Subcutaneous abdominal adipose tissue (tissue), 5 donors: ENCODE measurements around the gene CT47B1.
"Not testable (repeated sequence)": the region's sequence is repeated elsewhere in the genome, so short reads cannot be mapped to it uniquely, and the experiment has no call there.

ENCODE experiments used
- H3K27ac ChIP-seq: one replicate; pipeline ENCODE4 v1.7.0; 2013; ENCODE audit warnings: low read depth, mild to moderate bottlenecking, inconsistent platforms, low read length, moderate library complexity
- H3K27me3 ChIP-seq, 5 donors: one replicate each; pipeline ENCODE4 v1.7.0; 2013; ENCODE audit warnings: low read length in 5 of 5, inconsistent platforms in 1 of 5; ENCODE audit not compliant: control insufficient read depth in 5 of 5, insufficient read depth in 4 of 5
- H3K36me3 ChIP-seq, 5 donors: one replicate each; pipeline ENCODE4 v1.7.0; 2013; ENCODE audit warnings: low read length in 5 of 5; ENCODE audit not compliant: control insufficient read depth in 5 of 5, insufficient read depth in 5 of 5
- H3K4me1 ChIP-seq, 5 donors: one replicate each; pipeline ENCODE4 v1.7.0; 2013; ENCODE audit warnings: low read length in 5 of 5, mild to moderate bottlenecking in 3 of 5, moderate library complexity in 1 of 5; ENCODE audit not compliant: control insufficient read depth in 5 of 5, insufficient read depth in 5 of 5
- H3K4me3 ChIP-seq, 5 donors: one replicate each; pipeline ENCODE4 v1.7.0; 2013; ENCODE audit warnings: low read length in 5 of 5, low read depth in 1 of 5
- H3K9ac ChIP-seq, 5 donors: one replicate each; pipeline ENCODE4 v1.7.0; 2013; ENCODE audit warnings: low read length in 5 of 5, mild to moderate bottlenecking in 4 of 5, moderate library complexity in 3 of 5
- H3K9me3 ChIP-seq, 5 donors: one replicate each; pipeline ENCODE4 v1.7.0; 2013; ENCODE audit warnings: low read length in 5 of 5; ENCODE audit not compliant: control insufficient read depth in 5 of 5
- donor health status: healthy.
- donor health status: healthy.
- donor health status: healthy.
- donor health status: healthy.
- donor health status: healthy.

Gene CT47B1

DNA sequence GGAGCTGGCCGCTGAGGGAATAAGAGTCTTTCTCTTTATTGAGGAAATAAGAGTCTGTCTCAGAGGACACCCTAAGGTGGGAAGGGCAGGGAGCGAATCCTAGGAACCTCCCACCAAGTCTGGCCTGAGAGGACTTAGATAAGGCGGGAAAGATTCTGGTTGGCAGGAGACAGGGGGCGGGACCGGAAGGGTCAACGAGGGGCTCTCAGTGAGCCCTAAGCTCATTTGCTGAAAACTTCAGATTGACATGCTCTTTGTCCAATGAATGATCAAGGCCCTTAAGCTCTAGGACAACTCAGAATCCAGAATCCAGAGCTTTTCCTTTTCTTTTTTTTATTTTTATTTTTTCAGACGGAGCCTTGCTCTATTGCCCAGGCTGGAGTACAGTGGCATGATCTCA is at the start of gene CT47B1:
CT47B1 (minus strand) TSS at position 101 of the 400 bp plus-strand sequence. CDS start 196 bp downstream, outside the sequence.
- H3K27me3 ChIP-seq, H3K4me3 ChIP-seq, H3K36me3 ChIP-seq, H3K9ac ChIP-seq, H3K4me1 ChIP-seq, H3K9me3 ChIP-seq, H3K27ac ChIP-seq: not testable (repeated sequence)

DNA sequence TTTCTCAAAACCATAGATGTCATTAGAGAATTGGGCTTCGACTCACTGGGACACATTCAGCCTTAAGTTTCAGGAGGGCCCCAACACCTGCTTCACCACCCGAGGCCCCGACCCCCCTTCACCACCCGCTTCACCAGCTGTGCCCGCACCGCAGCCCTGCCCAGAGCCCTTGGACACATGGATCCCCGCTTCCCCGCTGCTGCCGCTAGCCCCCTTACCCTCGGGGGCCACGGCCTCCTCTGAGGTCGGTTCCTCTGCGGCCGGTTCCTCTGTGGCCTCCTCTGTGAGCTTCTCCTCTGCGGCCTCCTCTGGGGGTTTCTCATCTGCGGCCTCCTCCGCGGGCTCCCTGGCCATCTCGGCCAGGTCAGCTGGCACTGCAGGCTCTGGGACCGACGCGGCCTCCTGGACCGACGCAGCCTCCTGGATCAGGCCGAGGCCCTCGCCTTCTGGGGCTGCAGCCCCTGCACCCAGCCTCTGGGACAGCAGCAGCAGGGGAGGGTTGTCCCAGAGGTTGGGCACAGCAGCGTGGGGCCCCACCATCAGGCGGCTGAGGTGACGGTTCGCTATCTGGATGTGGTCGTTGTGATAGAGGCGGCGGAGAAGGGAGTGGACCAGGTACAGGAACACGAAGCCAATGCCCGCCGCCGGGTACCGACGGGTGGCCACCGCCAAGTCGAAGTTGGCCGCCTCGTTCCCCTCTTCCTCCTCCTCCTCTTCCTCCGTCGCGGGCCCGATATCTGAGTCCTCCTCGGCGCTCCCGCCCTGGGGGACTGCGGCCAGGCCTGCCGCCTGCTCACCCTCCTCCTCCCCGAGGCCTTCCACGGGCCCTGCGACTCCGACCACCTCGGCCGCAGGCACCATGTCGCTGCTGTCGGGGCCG is 748 bp downstream of the CT47B1 start:
- no peak overlapping the region for H3K9ac ChIP-seq
- H3K4me3 ChIP-seq = no peak overlapping the region
- H3K27ac ChIP-seq = no peak overlapping the region
- H3K9me3 ChIP-seq = no peaks in the 10 kb centered on the region
- H3K27me3 ChIP-seq = peaks cover 0 to 3% (median 0%) of the 10 kb centered on the region in 5 donors
- no peaks in the 10 kb centered on the region for H3K36me3 ChIP-seq
- no peaks in the 10 kb centered on the region for H3K4me1 ChIP-seq

- no peaks in the 10 kb centered on the region for H3K36me3 ChIP-seq
- H3K9ac ChIP-seq = no peak overlapping the region
- no peaks in the 10 kb centered on the region for H3K27me3 ChIP-seq
- H3K9me3 ChIP-seq = peaks cover 0 to 8% (median 0%) of the 10 kb centered on the region in 5 donors
- no peaks in the 10 kb centered on the region for H3K4me1 ChIP-seq
- no peak overlapping the region for H3K4me3 ChIP-seq
- no peak overlapping the region for H3K27ac ChIP-seq
Measured at GRCh38 chrX:120857240-120857639, 18.4 kb downstream of the CT47B1 start.

DNA sequence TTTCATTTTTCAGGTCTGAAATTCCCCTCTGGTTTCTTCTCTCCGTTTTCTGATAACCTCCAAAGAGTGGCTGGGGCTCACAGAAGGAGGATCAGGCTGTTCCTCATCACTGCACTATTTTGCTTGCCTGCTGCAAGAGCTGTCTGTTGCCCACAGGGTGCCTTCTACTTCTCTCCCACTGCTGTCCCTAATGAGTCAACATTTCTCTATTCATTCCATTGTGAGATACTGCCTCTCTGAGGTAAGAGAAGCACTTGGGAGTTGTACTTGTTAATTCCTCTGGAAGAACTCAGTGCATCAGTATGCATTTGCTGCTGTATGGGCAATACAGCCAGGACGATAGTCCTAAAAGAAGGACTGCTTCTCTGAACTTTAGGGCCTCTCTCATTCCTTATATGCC is 34.8 kb downstream of the CT47B1 start:
- no peaks in the 10 kb centered on the region for H3K4me1 ChIP-seq

DNA sequence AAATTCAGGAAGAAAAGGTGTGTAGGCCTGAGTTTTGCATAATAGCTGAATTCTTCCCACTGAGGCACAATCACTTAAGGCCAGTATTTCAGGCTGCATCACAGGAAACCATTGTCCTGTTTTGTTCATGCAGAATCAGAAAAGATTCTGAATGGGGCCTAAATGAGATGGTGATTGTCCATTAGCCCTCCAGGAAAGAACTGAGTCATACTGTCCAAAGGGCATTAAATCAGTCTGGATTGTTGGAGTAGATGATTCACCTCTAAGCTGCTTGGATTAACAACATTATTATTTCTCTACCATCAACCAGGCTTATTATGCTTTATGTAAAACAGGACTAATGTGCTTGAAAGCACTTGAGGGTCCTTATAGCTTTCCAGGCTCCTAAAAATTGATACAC is 36.2 kb downstream of the CT47B1 start:
- no peak overlapping the region for H3K27ac ChIP-seq
- no peaks in the 10 kb centered on the region for H3K9me3 ChIP-seq

More for the DNA sequence above, 34.8 kb downstream of the CT47B1 start:
- H3K9me3 ChIP-seq = peaks cover 0 to 6% (median 0%) of the 10 kb centered on the region in 5 donors
- no peak overlapping the region for H3K27ac ChIP-seq
- no peaks in the 10 kb centered on the region for H3K27me3 ChIP-seq
- H3K9ac ChIP-seq = no peak overlapping the region
- no peak overlapping the region for H3K4me3 ChIP-seq
- H3K36me3 ChIP-seq = no peaks in the 10 kb centered on the region

DNA sequence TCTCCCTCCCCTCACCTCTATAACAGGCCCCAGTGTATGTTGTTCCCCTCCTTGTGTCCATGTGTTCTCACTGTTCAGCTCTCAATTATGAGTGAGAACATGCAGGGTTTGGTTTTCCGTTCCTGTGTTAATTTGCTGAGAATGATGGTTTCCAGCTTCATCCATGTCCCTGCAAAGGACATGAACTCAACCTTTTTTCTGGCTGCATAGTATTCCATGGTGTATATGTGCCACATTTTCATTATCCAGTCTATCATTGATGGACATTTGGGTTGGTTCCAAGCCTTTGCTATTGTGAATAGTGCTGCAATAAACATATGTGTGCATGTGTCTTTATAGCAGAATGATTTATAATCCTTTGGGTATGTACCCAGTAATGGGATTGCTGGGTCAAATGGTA is 48.5 kb downstream of the CT47B1 start:
- H3K9ac ChIP-seq, H3K4me1 ChIP-seq, H3K36me3 ChIP-seq, H3K27me3 ChIP-seq, H3K9me3 ChIP-seq, H3K27ac ChIP-seq, H3K4me3 ChIP-seq: not testable (repeated sequence)

More for the DNA sequence above, 36.2 kb downstream of the CT47B1 start:
- Histone ChIP-seq H3K27me3 (no peaks in the 10 kb centered on the region), H3K36me3 (no peaks in the 10 kb centered on the region), H3K4me3 (no peak overlapping the region), H3K9ac (no peak overlapping the region), H3K4me1 (no peaks in the 10 kb centered on the region)

- Histone ChIP-seq H3K27ac (no peak overlapping the region), H3K27me3 (no peaks in the 10 kb centered on the region), H3K9me3 (no peaks in the 10 kb centered on the region), H3K36me3 (no peaks in the 10 kb centered on the region), H3K9ac (no peak overlapping the region), H3K4me3 (no peak overlapping the region), H3K4me1 (no peaks in the 10 kb centered on the region)
Measured at GRCh38 chrX:120825146-120825545, 50.5 kb downstream of the CT47B1 start.

DNA sequence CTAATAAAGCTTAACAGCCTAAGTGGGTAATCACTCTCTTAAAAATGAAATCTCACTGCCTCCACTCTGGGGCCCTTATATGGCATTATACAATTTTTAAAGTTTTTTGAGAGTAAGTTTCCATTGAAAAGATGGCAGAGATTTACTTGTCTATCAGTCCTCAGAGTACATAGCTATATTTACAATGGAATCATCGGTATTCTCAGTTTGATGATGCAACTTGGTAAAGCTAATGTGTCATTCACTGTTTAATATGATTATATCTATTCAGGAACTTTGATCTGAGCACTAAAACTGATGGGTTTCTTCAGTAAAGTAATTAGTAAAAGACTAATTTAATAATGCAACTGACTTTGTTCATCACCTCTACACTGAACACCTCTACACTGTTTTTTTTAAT is 51.6 kb downstream of the CT47B1 start:
- peaks cover 0 to 3% (median 0%) of the 10 kb centered on the region in 5 donors for H3K9me3 ChIP-seq
- peaks cover 0 to 2% (median 0%) of the 10 kb centered on the region in 5 donors for H3K27me3 ChIP-seq
- no peak overlapping the region for H3K27ac ChIP-seq
- H3K4me1 ChIP-seq = no peaks in the 10 kb centered on the region
- H3K9ac ChIP-seq = no peak overlapping the region
- H3K36me3 ChIP-seq = no peaks in the 10 kb centered on the region
- H3K4me3 ChIP-seq = no peak overlapping the region

DNA sequence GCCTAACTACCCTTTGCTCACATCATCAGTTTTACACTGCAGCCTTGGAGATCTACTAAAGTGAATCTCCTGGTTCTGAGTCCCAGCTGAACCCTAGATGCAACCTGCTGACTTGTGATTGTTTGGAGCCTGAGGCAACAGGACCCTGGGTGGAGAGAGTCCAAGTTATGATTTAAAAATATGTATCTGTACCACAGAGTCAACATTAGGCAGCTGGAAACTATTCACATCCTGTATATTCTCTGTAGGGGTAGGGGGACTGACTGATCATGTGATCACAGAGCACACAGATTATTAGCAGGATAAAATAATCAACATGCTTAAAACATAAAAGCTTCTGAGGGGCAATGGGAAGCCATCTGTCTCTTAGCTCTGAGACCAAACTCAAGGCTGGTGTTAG is 52.1 kb downstream of the CT47B1 start:
- no peaks in the 10 kb centered on the region for H3K4me1 ChIP-seq
- H3K36me3 ChIP-seq = no peaks in the 10 kb centered on the region
- no peak overlapping the region for H3K4me3 ChIP-seq
- peaks cover 0 to 2% (median 0%) of the 10 kb centered on the region in 5 donors for H3K27me3 ChIP-seq
- no peak overlapping the region for H3K27ac ChIP-seq
- peak overlapping the region in 1 of 5 donors; percentile 30 for H3K9ac ChIP-seq
- H3K9me3 ChIP-seq = peaks cover 0 to 3% (median 0%) of the 10 kb centered on the region in 5 donors
